Trophoblast cell (in vitro differentiated cells and primary cell): ENCODE measurements around the gene GIGYF2.
"Not testable (repeated sequence)": the region's sequence is repeated elsewhere in the genome, so short reads cannot be mapped to it uniquely, and the experiment has no call there.

Source experiments
- DNase-seq, 2 donors: peaks; one replicate each; pipeline ENCODE4 v3.0.0-alpha.2; 2016
- H2AFZ ChIP-seq: 2 replicates; pipeline ENCODE4 v1.6.1; 2013; ENCODE audit warnings: low read length, moderate library complexity, mild to moderate bottlenecking; ENCODE audit not compliant: insufficient read depth, poor library complexity
- H2AK5ac ChIP-seq: 2 replicates; pipeline ENCODE4 v1.6.1; 2013; ENCODE audit warnings: mild to moderate bottlenecking, low read length
- H2BK120ac ChIP-seq: 2 replicates; pipeline ENCODE4 v1.6.1; 2013; ENCODE audit warnings: low read length, mild to moderate bottlenecking, moderate library complexity; ENCODE audit not compliant: insufficient read depth, poor library complexity
- H2BK12ac ChIP-seq: 2 replicates; pipeline ENCODE4 v1.6.1; 2013; ENCODE audit warnings: mild to moderate bottlenecking, low read length, moderate library complexity
- H2BK5ac ChIP-seq: 2 replicates; pipeline ENCODE4 v1.6.1; 2013; ENCODE audit warnings: low read length, low read depth, moderate library complexity, mild to moderate bottlenecking; ENCODE audit not compliant: poor library complexity
- H3K14ac ChIP-seq: 2 replicates; pipeline ENCODE4 v1.6.1; 2013; ENCODE audit warnings: mild to moderate bottlenecking, low read length
- H3K18ac ChIP-seq: 2 replicates; pipeline ENCODE4 v1.6.1; 2013; ENCODE audit warnings: mild to moderate bottlenecking, low read length
- H3K23ac ChIP-seq: 2 replicates; pipeline ENCODE4 v1.6.1; 2013; ENCODE audit warnings: low read length
- H3K27ac ChIP-seq: 2 replicates; pipeline ENCODE4 v1.5.1; 2013; ENCODE audit warnings: low read depth, mild to moderate bottlenecking, inconsistent platforms, low read length, moderate library complexity
- H3K27me3 ChIP-seq: 2 replicates; pipeline ENCODE4 v1.6.1; 2013; ENCODE audit warnings: inconsistent platforms, mild to moderate bottlenecking, low read length, moderate library complexity; ENCODE audit not compliant: insufficient read depth
- H3K36me3 ChIP-seq, 2 experiments: 1 replicate in 1 of 2; 2 replicates in 1 of 2; pipeline ENCODE4 v1.6.1; 2013; ENCODE audit warnings: low read length in 2 of 2, mild to moderate bottlenecking in 2 of 2, moderate library complexity in 1 of 2; ENCODE audit not compliant: insufficient read depth in 2 of 2, control insufficient read depth in 1 of 2
- H3K4ac ChIP-seq: 2 replicates; pipeline ENCODE4 v1.6.1; 2013; ENCODE audit warnings: low read depth, mild to moderate bottlenecking, low read length, moderate library complexity
- H3K4me1 ChIP-seq, 2 experiments: 1 replicate in 1 of 2; 2 replicates in 1 of 2; pipeline ENCODE4 v1.6.1; 2013; ENCODE audit warnings: low read length in 2 of 2, mild to moderate bottlenecking in 2 of 2, moderate library complexity in 1 of 2; ENCODE audit not compliant: insufficient read depth in 2 of 2, control insufficient read depth in 1 of 2
- H3K4me2 ChIP-seq: 2 replicates; pipeline ENCODE4 v1.6.1; 2013; ENCODE audit warnings: inconsistent platforms, mild to moderate bottlenecking, low read length, moderate library complexity
- H3K4me3 ChIP-seq: 2 replicates; pipeline ENCODE4 v1.5.1; 2013; ENCODE audit warnings: mild to moderate bottlenecking, low read depth, low read length, inconsistent platforms
- H3K79me1 ChIP-seq: one replicate; pipeline ENCODE4 v1.6.1; 2013; ENCODE audit warnings: low read length
- H3K79me2 ChIP-seq: 2 replicates; pipeline ENCODE4 v1.6.1; 2013; ENCODE audit warnings: low read length, mild to moderate bottlenecking; ENCODE audit not compliant: control insufficient read depth, insufficient read depth, poor library complexity
- H3K9ac ChIP-seq: 2 replicates; pipeline ENCODE4 v1.6.1; 2013; ENCODE audit warnings: mild to moderate bottlenecking, low read length
- H3K9me3 ChIP-seq: 2 replicates; pipeline ENCODE4 v1.6.1; 2013; ENCODE audit warnings: low read depth, mild to moderate bottlenecking, control low read depth, inconsistent platforms, low read length; ENCODE audit not compliant: insufficient read depth
- H4K12ac ChIP-seq: 2 replicates; pipeline ENCODE4 v1.6.1; 2013; ENCODE audit warnings: low read depth, mild to moderate bottlenecking, low read length, moderate library complexity
- H4K8ac ChIP-seq: 2 replicates; pipeline ENCODE4 v1.6.1; 2013; ENCODE audit warnings: low read depth, mild to moderate bottlenecking, low read length, moderate library complexity
- H4K91ac ChIP-seq: one replicate; pipeline ENCODE4 v1.6.1; 2013; ENCODE audit warnings: low read depth, mild to moderate bottlenecking, low read length, moderate library complexity
- WGBS: extraction: QIAGEN DNeasy Blood & Tissue Kit; methylation state at CpG from one replicate; pipeline ENCODE4 v1.1.7; 2013; ENCODE audit warnings: missing lambda C conversion rate; ENCODE audit not compliant: insufficient read length, insufficient coverage; ENCODE audit errors: extremely low coverage; 5-methylcytosine and 5-hydroxymethylcytosine counted together

The GIGYF2 gene

DNA sequence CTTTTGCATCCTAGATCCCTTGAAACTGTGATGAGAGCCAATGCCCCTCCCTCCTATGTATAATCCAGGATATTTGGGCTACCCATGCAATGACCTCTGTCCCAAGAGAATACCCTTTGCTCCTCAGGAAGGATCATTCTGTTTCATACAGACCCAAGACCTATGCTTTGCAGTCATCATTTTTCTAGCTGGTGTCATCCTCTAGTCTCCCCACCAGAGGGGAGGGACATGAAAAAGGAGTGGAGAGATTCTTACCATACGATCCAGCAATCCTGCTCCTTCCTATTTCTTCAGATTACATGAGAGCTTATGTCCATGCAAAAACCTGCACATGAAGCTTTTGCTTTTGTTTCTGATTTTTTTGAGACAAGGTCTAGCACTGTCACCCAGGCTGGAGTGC lies 13.8 kb upstream of the GIGYF2 start:
- Histone ChIP-seq H2AK5ac (no peak overlapping the region), H2BK120ac (no peak overlapping the region)
- WGBS = no CpG with 5 or more reads among the region's 1 CpG

DNA sequence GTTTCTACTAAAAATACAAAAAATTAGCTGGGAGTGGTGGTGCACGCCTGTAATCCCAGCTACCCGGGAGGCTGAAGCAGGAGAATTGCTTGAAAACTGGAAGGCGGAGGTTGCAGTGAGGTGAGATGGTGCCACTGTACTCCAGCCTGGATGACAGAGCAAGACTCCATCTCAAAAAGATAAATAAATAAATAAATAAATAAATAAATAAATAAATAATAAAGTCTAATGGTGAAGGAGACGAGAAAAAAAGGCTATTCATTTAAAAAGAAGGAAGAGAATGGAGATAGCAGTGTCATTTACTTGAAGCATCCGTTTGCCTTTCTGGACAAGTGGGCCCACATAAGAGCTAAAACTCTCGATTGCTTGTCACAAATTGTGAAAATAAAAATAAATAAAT lies 11.7 kb upstream of the GIGYF2 start:
- H3K23ac ChIP-seq, H4K12ac ChIP-seq, DNase-seq, H3K79me1 ChIP-seq, H3K9me3 ChIP-seq, H3K79me2 ChIP-seq, H3K27me3 ChIP-seq, H3K4me1 ChIP-seq, H3K14ac ChIP-seq, H3K36me3 ChIP-seq, H2AFZ ChIP-seq, H3K4me3 ChIP-seq, H3K18ac ChIP-seq, H3K9ac ChIP-seq, H3K27ac ChIP-seq, H2BK5ac ChIP-seq, H4K91ac ChIP-seq, H4K8ac ChIP-seq, H2BK120ac ChIP-seq, H2BK12ac ChIP-seq, H2AK5ac ChIP-seq, H3K4ac ChIP-seq, H3K4me2 ChIP-seq: not testable (repeated sequence)
- WGBS = no CpG with 5 or more reads among the region's 6 CpGs

More for the DNA sequence above, 13.8 kb upstream of the GIGYF2 start:
- Histone ChIP-seq H3K79me2 (no peaks in the 10 kb centered on the region), H3K27me3 (no peaks in the 10 kb centered on the region), H2BK5ac (no peak overlapping the region), H4K12ac (no peak overlapping the region), H3K4me3 (no peak overlapping the region), H3K27ac (no peak overlapping the region), H3K9ac (no peak overlapping the region), H3K9me3 (peaks cover 5% of the 10 kb centered on the region), H3K14ac (no peak overlapping the region), H4K8ac (no peak overlapping the region), H4K91ac (no peak overlapping the region), H2AFZ (no peak overlapping the region), H3K36me3 (peaks cover 1 to 6% of the 10 kb centered on the region in 2 experiments), H2BK12ac (no peak overlapping the region), H3K4me2 (no peak overlapping the region), H3K4ac (no peak overlapping the region), H3K4me1 (no peaks in the 10 kb centered on the region), H3K18ac (no peak overlapping the region), H3K23ac (no peak overlapping the region), H3K79me1 (no peaks in the 10 kb centered on the region)
- DNase-seq = peak in 1 of 2 donors; percentile 29

- no peak overlapping the region for H2AFZ ChIP-seq
- no peak overlapping the region for H2BK12ac ChIP-seq
- no peak overlapping the region for H3K4ac ChIP-seq
- no peak overlapping the region for H3K18ac ChIP-seq
- H3K36me3 ChIP-seq = no peaks in the 10 kb centered on the region
- no peaks in the 10 kb centered on the region for H3K79me1 ChIP-seq
- no peak overlapping the region for H4K12ac ChIP-seq
- no CpG with 5 or more reads among the region's 11 CpGs for WGBS
- H3K4me1 ChIP-seq = no peaks in the 10 kb centered on the region
- H4K8ac ChIP-seq = no peak overlapping the region
- H2AK5ac ChIP-seq = no peak overlapping the region
- H3K27me3 ChIP-seq = no peaks in the 10 kb centered on the region
- no peak overlapping the region for H3K14ac ChIP-seq
- H3K23ac ChIP-seq = no peak overlapping the region
- H3K9me3 ChIP-seq = peaks cover 2% of the 10 kb centered on the region
- H3K79me2 ChIP-seq = no peaks in the 10 kb centered on the region
- no peak overlapping the region for H3K4me2 ChIP-seq
- no peak overlapping the region for H3K9ac ChIP-seq
- H2BK5ac ChIP-seq = no peak overlapping the region
- no peak overlapping the region for H3K27ac ChIP-seq
- no peak overlapping the region for H4K91ac ChIP-seq
- no peak overlapping the region for H2BK120ac ChIP-seq
- no peak for DNase-seq
- H3K4me3 ChIP-seq = no peak overlapping the region
Observed at GRCh38 chr2:232687382-232688160, 9.6 kb upstream of the GIGYF2 start.

DNA sequence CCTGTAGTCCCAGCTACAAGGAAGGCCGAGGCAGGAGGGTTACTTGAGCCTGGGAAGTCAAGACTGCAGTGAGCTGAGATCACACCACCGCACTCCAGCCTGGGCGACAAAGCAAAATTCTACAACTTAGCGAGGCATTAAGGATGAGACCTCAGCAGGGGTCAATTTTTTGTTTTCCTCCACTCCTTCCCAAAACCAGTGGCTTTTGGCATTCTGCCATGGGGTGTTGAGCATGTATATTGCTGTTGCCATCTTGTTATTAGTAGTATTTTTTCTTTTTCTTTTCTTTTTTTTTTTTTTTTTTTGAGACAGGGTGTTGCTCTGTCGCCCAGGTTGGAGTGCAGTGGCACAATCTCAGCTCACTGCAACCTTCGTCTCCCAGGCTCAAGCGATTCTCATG lies 8.9 kb upstream of the GIGYF2 start:
- Histone ChIP-seq H3K9ac (no peak overlapping the region), H3K79me2 (no peaks in the 10 kb centered on the region), H3K4me1 (no peaks in the 10 kb centered on the region), H4K12ac (no peak overlapping the region), H4K8ac (no peak overlapping the region), H3K9me3 (peaks cover 2% of the 10 kb centered on the region), H3K4me2 (no peak overlapping the region), H3K36me3 (no peaks in the 10 kb centered on the region), H2BK120ac (no peak overlapping the region), H3K27me3 (no peaks in the 10 kb centered on the region), H4K91ac (no peak overlapping the region), H2BK5ac (no peak overlapping the region), H3K18ac (no peak overlapping the region), H2BK12ac (no peak overlapping the region), H3K4ac (no peak overlapping the region), H3K14ac (no peak overlapping the region), H3K79me1 (no peaks in the 10 kb centered on the region), H3K27ac (no peak overlapping the region), H3K4me3 (no peak overlapping the region), H2AK5ac (no peak overlapping the region), H3K23ac (no peak overlapping the region), H2AFZ (no peak overlapping the region)
- DNase-seq = no peak
- WGBS = no CpG with 5 or more reads among the region's 7 CpGs
